GM23248 (cell line): Measurements from ENCODE around the gene NEUROD2.

ENCODE experiments used
- EZH2 ChIP-seq: fragments of 200-600 bp; sonication (generic); IDR thresholded peaks from 2 replicates; pipeline ENCODE4 v1.6.1; 2018; ENCODE audit warnings: antibody characterized with exemption, mild to moderate bottlenecking; ENCODE audit not compliant: insufficient read depth, poor library complexity, severe bottlenecking
- EZH2phosphoT487 ChIP-seq: fragments of 200-600 bp; sonication (generic); IDR thresholded peaks from 2 replicates; pipeline ENCODE4 v1.6.1; 2018; ENCODE audit warnings: antibody characterized with exemption, moderate library complexity, mild to moderate bottlenecking, low read depth; ENCODE audit not compliant: insufficient read depth

DNA sequence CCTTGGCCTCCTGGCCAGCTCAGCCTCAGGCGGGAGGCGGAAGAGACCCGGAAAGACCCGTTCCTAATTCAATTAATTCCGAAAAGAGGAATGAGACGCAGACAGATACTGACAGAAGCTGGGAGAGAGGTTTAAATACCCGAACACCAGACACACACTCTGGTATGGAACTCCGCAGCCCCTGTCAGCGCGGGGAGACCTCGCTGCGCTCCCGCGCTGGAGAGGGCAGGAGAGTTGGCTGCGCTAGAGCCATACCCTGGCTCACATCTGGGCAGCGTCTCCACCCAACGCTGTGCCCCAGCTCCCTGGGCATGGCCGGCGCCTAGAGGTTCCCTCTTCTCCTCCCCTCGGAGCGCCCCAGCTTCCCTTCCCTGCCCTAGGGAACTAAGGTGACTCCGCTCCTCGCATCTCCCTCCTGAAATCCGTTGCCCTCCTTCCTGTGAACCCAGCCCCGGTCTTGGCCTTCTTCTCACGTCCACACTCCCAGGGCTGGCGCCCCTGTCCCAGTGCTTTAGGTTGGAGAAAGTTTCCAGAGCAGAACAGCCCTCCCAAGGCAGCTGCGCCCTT, 8.0 kb downstream of the NEUROD2 start:
- TF ChIP-seq EZH2phosphoT487 (no peak), EZH2 (no peak)
